Left lung (tissue), 10 donors: Measurements from ENCODE around the gene SH3PXD2B. TPM values are rescaled to one million over a fixed set of nuclear protein-coding genes. Genes with fewer than 3 reads are reported as not detected.

Experiments used
- ATAC-seq: fragments of 200-7000 bp; cut with Tn5 transposase; one replicate; pipeline ENCODE4 v1.9.1; 2020; ENCODE audit warnings: moderate library complexity
- DNase-seq, 4 donors: peaks; one replicate each; pipeline ENCODE4 v3.0.0-alpha.2; 2013 to 2020
- H3K27ac ChIP-seq, 2 donors: fragments of 200-600 bp; sonication (generic) in 1 of 2; one replicate each; pipeline versions ENCODE4 v1.5.0 to v1.8.0; 2020 to 2021
- H3K27me3 ChIP-seq, 2 donors: fragments of 200-600 bp; sonication (generic) in 1 of 2; one replicate each; pipeline versions ENCODE4 v1.5.0 to v1.8.0; 2020 to 2021
- H3K36me3 ChIP-seq, 2 donors: fragments of 200-600 bp; sonication (generic) in 1 of 2; one replicate each; pipeline versions ENCODE4 v1.5.0 to v1.8.0; 2020 to 2021
- H3K4me1 ChIP-seq, 2 donors: fragments of 200-600 bp; one replicate each; pipeline ENCODE4 v1.8.0; 2021
- H3K4me3 ChIP-seq, 2 donors: fragments of 200-600 bp; sonication (generic) in 1 of 2; one replicate each; pipeline versions ENCODE4 v1.5.0 to v1.8.0; 2020 to 2021; ENCODE audit warnings: mild to moderate bottlenecking in 1 of 2
- H3K9me3 ChIP-seq, 2 donors: fragments of 200-600 bp; sonication (generic) in 1 of 2; one replicate each; pipeline versions ENCODE4 v1.5.0 to v1.8.0; 2020 to 2021
- CTCF ChIP-seq, 2 donors: fragments of 200-600 bp; sonication (generic) in 1 of 2; IDR thresholded peaks; one replicate each; pipeline versions ENCODE4 v1.5.0 to v1.8.0; 2021; ENCODE audit warnings: antibody characterized with exemption in 2 of 2
- intact Hi-C, 2 donors: fragments of 100-400 bp; cut with DNase I; formaldehyde crosslinking; loops; one replicate each; pipeline versions ENCODE4 v1.11.2 to v1.14.2; 2022
- polyA plus RNA-seq, 6 donors: library from polyadenylated mRNA; unstranded; fragments of 120-200 nt; gene quantifications; one replicate each; pipeline ENCODE4 v1.2.1, GENCODE V29; 2013; ENCODE audit not compliant: insufficient read length in 6 of 6
- total RNA-seq, 2 donors: library from RNA; stranded (reverse); fragmentation: NEBNext Ultra II Directional; extraction: Animal tissue kit (Norgen Biotek cat#: 25700); gene quantifications; one replicate each; pipeline ENCODE4 v1.2.1, GENCODE V29; 2021
- donor health status: DM: no; HTN: yes; CAD: no.
- donor health status: DM: no; HTN: no; CAD: no.

The SH3PXD2B gene
- total and polyA plus RNA-seq, 8 donors, result 35.4 to 57.5 (median 43.8) TPM

- no peaks in the 10 kb centered on the region for H3K36me3 ChIP-seq
- H3K4me3 ChIP-seq, result no peak overlapping the region
- H3K27ac ChIP-seq, result no peak overlapping the region
- no peaks in the 10 kb centered on the region for H3K9me3 ChIP-seq
- no peaks in the 10 kb centered on the region for H3K27me3 ChIP-seq
- intact Hi-C loops, result loop anchor here in 1 of 2 donors (10.0 kb wide), 1 partner anchor 218 kb away; no protein-coding TSS in a partner anchor
- ATAC-seq (no peak), DNase-seq (no peak)
- TF ChIP-seq CTCF (IDR thresholded peaks at IDR 0.05), result no peak
- no peaks in the 10 kb centered on the region for H3K4me1 ChIP-seq
Measured at GRCh38 chr5:172486451-172486850, 32.1 kb upstream of the SH3PXD2B start.

GRCh38 chr5:172485511-172486202 is 31.3 kb upstream of the SH3PXD2B start:
- no peak overlapping the region for H3K4me3 ChIP-seq
- no peaks in the 10 kb centered on the region for H3K9me3 ChIP-seq
- no peak overlapping the region for H3K27ac ChIP-seq
- intact Hi-C loops, result loop anchor here in 1 of 2 donors (10.0 kb wide), 1 partner anchor 219 kb away; no protein-coding TSS in a partner anchor
- DNase-seq (no peak), ATAC-seq (no peak)
- no peak for TF ChIP-seq CTCF (IDR thresholded peaks at IDR 0.05)
- no peaks in the 10 kb centered on the region for H3K36me3 ChIP-seq
- no peaks in the 10 kb centered on the region for H3K27me3 ChIP-seq
- no peaks in the 10 kb centered on the region for H3K4me1 ChIP-seq

- no peak for DNase-seq
- ATAC-seq, result no peak
- no peak for TF ChIP-seq CTCF (IDR thresholded peaks at IDR 0.05)
- H3K36me3 ChIP-seq, result no peaks in the 10 kb centered on the region
- intact Hi-C loops, result loop anchor here in 1 of 2 donors (10.0 kb wide), 1 partner anchor 220 kb away; no protein-coding TSS in a partner anchor
- no peak overlapping the region for H3K27ac ChIP-seq
- no peak overlapping the region for H3K4me3 ChIP-seq
- no peaks in the 10 kb centered on the region for H3K27me3 ChIP-seq
- no peaks in the 10 kb centered on the region for H3K9me3 ChIP-seq
- no peaks in the 10 kb centered on the region for H3K4me1 ChIP-seq
Measured at GRCh38 chr5:172484664-172485063, 30.3 kb upstream of the SH3PXD2B start.

GRCh38 chr5:172482156-172483020 is 28.1 kb upstream of the SH3PXD2B start:
- intact Hi-C loops, result loop anchor here in 1 of 2 donors (10.0 kb wide), 1 partner anchor 222 kb away; no protein-coding TSS in a partner anchor
- no peak for TF ChIP-seq CTCF (IDR thresholded peaks at IDR 0.05)
- no peaks in the 10 kb centered on the region for H3K36me3 ChIP-seq
- no peaks in the 10 kb centered on the region for H3K27me3 ChIP-seq
- no peaks in the 10 kb centered on the region for H3K9me3 ChIP-seq
- ATAC-seq, result no peak
- no peaks in the 10 kb centered on the region for H3K4me1 ChIP-seq
- no peak overlapping the region for H3K27ac ChIP-seq
- no peak overlapping the region for H3K4me3 ChIP-seq
- no peak for DNase-seq
